Dendritic cell treated with granulocyte-macrophage colony-stimulating factor and Interleukin-4, amounts not matched to agents 40 ng/mL and 50 ng/mL, for 4 days (primary cell): ENCODE data around the gene STK39.
"Not testable (repeated sequence)": the region's sequence is repeated elsewhere in the genome, so short reads cannot be mapped to it uniquely, and the experiment has no call there.

ENCODE experiments used
- H3K27ac Mint-ChIP-seq: one replicate; pipeline ENCODE4 v1.8.0; 2022; ENCODE audit warnings: mild to moderate bottlenecking, mixed read lengths
- H3K27me3 Mint-ChIP-seq: one replicate; pipeline ENCODE4 v1.8.0; 2022; ENCODE audit warnings: mild to moderate bottlenecking, mixed read lengths
- H3K36me3 Mint-ChIP-seq: one replicate; pipeline ENCODE4 v1.8.0; 2022; ENCODE audit warnings: low read depth, mixed read lengths
- H3K4me1 Mint-ChIP-seq: one replicate; pipeline ENCODE4 v1.8.0; 2022; ENCODE audit warnings: low read depth, mixed read lengths
- H3K4me3 Mint-ChIP-seq: one replicate; pipeline ENCODE4 v1.8.0; 2022; ENCODE audit warnings: mild to moderate bottlenecking, moderate library complexity, mixed read lengths
- H3K9me3 Mint-ChIP-seq: one replicate; pipeline ENCODE4 v1.8.0; 2022; ENCODE audit warnings: mixed read lengths
- intact Hi-C: fragments of 100-400 bp; cut with micrococcal nuclease; formaldehyde crosslinking; loops from one replicate; pipeline ENCODE4 v1.15.0; 2022

The STK39 gene

GRCh38 chr2:168096158-168096557 is 151.2 kb downstream of the STK39 start:
- intact Hi-C loops = no loop called here

GRCh38 chr2:168091986-168092385 is 155.4 kb downstream of the STK39 start:
- intact Hi-C loops = no loop called here
- Mint-ChIP-seq H3K27ac (no peak overlapping the region), H3K4me3 (no peak overlapping the region), H3K4me1 (peaks cover 12% of the 10 kb centered on the region), H3K9me3 (no peaks in the 10 kb centered on the region), H3K27me3 (no peaks in the 10 kb centered on the region), H3K36me3 (no peaks in the 10 kb centered on the region)

More at GRCh38 chr2:168096158-168096557, 151.2 kb downstream of the STK39 start:
- peaks cover 5% of the 10 kb centered on the region for H3K36me3 Mint-ChIP-seq
- no peaks in the 10 kb centered on the region for H3K4me1 Mint-ChIP-seq
- H3K9me3 Mint-ChIP-seq = no peaks in the 10 kb centered on the region
- no peaks in the 10 kb centered on the region for H3K27me3 Mint-ChIP-seq
- H3K27ac Mint-ChIP-seq = no peak overlapping the region
- H3K4me3 Mint-ChIP-seq = no peak overlapping the region

GRCh38 chr2:168090366-168091135 is 156.8 kb downstream of the STK39 start:
- intact Hi-C loops = no loop called here
- H3K9me3 Mint-ChIP-seq = no peaks in the 10 kb centered on the region
- H3K36me3 Mint-ChIP-seq = no peaks in the 10 kb centered on the region
- H3K27me3 Mint-ChIP-seq = no peaks in the 10 kb centered on the region
- H3K27ac Mint-ChIP-seq = no peak overlapping the region
- H3K4me1 Mint-ChIP-seq = peaks cover 24% of the 10 kb centered on the region
- no peak overlapping the region for H3K4me3 Mint-ChIP-seq

- intact Hi-C loops = no loop called here
- Mint-ChIP-seq H3K9me3 (no peaks in the 10 kb centered on the region), H3K27me3 (no peaks in the 10 kb centered on the region), H3K36me3 (no peaks in the 10 kb centered on the region), H3K4me3 (no peak overlapping the region), H3K27ac (no peak overlapping the region), H3K4me1 (peaks cover 29% of the 10 kb centered on the region)
These were observed 158.2 kb downstream of the STK39 start for GRCh38 chr2:168089200-168089599.

- Mint-ChIP-seq H3K27ac (no peak overlapping the region), H3K27me3 (no peaks in the 10 kb centered on the region)
- intact Hi-C loops = no loop called here
These were observed 160.0 kb downstream of the STK39 start for GRCh38 chr2:168087401-168087800.

GRCh38 chr2:168086851-168087250 is 160.5 kb downstream of the STK39 start:
- Mint-ChIP-seq H3K36me3 (peaks cover 9% of the 10 kb centered on the region), H3K4me3 (no peak overlapping the region), H3K27ac (peak overlapping the region; percentile 41), H3K9me3 (peaks cover 13% of the 10 kb centered on the region), H3K27me3 (no peaks in the 10 kb centered on the region), H3K4me1 (peaks cover 29% of the 10 kb centered on the region)
- intact Hi-C loops = no loop called here

More at GRCh38 chr2:168087401-168087800, 160.0 kb downstream of the STK39 start:
- H3K9me3 Mint-ChIP-seq = peaks cover 7% of the 10 kb centered on the region
- peaks cover 29% of the 10 kb centered on the region for H3K4me1 Mint-ChIP-seq
- no peak overlapping the region for H3K4me3 Mint-ChIP-seq
- peaks cover 4% of the 10 kb centered on the region for H3K36me3 Mint-ChIP-seq

- H3K27me3 Mint-ChIP-seq = no peaks in the 10 kb centered on the region
- peaks cover 11% of the 10 kb centered on the region for H3K36me3 Mint-ChIP-seq
- H3K4me1 Mint-ChIP-seq = peaks cover 29% of the 10 kb centered on the region
- no peak overlapping the region for H3K4me3 Mint-ChIP-seq
- peaks cover 17% of the 10 kb centered on the region for H3K9me3 Mint-ChIP-seq
- H3K27ac Mint-ChIP-seq = peak overlapping the region; percentile 20
- intact Hi-C loops = no loop called here
These were observed 161.5 kb downstream of the STK39 start for GRCh38 chr2:168085801-168086361.

GRCh38 chr2:168084288-168084687 is 163.1 kb downstream of the STK39 start:
- no peak overlapping the region for H3K27ac Mint-ChIP-seq
- peaks cover 11% of the 10 kb centered on the region for H3K36me3 Mint-ChIP-seq
- no peaks in the 10 kb centered on the region for H3K27me3 Mint-ChIP-seq
- H3K4me3 Mint-ChIP-seq = no peak overlapping the region
- intact Hi-C loops = no loop called here
- peaks cover 17% of the 10 kb centered on the region for H3K9me3 Mint-ChIP-seq
- peaks cover 29% of the 10 kb centered on the region for H3K4me1 Mint-ChIP-seq

GRCh38 chr2:168081452-168081851 is 165.9 kb downstream of the STK39 start:
- Mint-ChIP-seq H3K9me3 (peaks cover 17% of the 10 kb centered on the region), H3K36me3 (peaks cover 11% of the 10 kb centered on the region), H3K4me1 (peaks cover 13% of the 10 kb centered on the region)
- H3K4me3 Mint-ChIP-seq, H3K27me3 Mint-ChIP-seq, H3K27ac Mint-ChIP-seq, intact Hi-C loops: not testable (repeated sequence)

GRCh38 chr2:168079236-168079635 is 168.2 kb downstream of the STK39 start:
- Mint-ChIP-seq H3K9me3 (peaks cover 17% of the 10 kb centered on the region), H3K4me3 (no peak overlapping the region), H3K27ac (no peak overlapping the region), H3K36me3 (peaks cover 18% of the 10 kb centered on the region), H3K27me3 (no peaks in the 10 kb centered on the region), H3K4me1 (peaks cover 4% of the 10 kb centered on the region)
- intact Hi-C loops = no loop called here

- H3K27ac Mint-ChIP-seq = no peak overlapping the region
- intact Hi-C loops = no loop called here
- peaks cover 4% of the 10 kb centered on the region for H3K4me1 Mint-ChIP-seq
- peaks cover 21% of the 10 kb centered on the region for H3K36me3 Mint-ChIP-seq
- H3K4me3 Mint-ChIP-seq = no peak overlapping the region
- H3K9me3 Mint-ChIP-seq = peaks cover 3% of the 10 kb centered on the region
- no peaks in the 10 kb centered on the region for H3K27me3 Mint-ChIP-seq
These were observed 170.7 kb downstream of the STK39 start for GRCh38 chr2:168076731-168077130.

- peaks cover 32% of the 10 kb centered on the region for H3K36me3 Mint-ChIP-seq
- H3K4me1 Mint-ChIP-seq = peaks cover 4% of the 10 kb centered on the region
- H3K27me3 Mint-ChIP-seq = no peaks in the 10 kb centered on the region
- intact Hi-C loops = no loop called here
- no peak overlapping the region for H3K27ac Mint-ChIP-seq
- H3K9me3 Mint-ChIP-seq = no peaks in the 10 kb centered on the region
- H3K4me3 Mint-ChIP-seq = no peak overlapping the region
These were observed 171.9 kb downstream of the STK39 start for GRCh38 chr2:168075446-168075845.

GRCh38 chr2:168072626-168073303 is 174.6 kb downstream of the STK39 start:
- Mint-ChIP-seq H3K27me3 (no peaks in the 10 kb centered on the region), H3K9me3 (no peaks in the 10 kb centered on the region), H3K4me1 (peaks cover 4% of the 10 kb centered on the region), H3K27ac (no peak overlapping the region), H3K36me3 (peaks cover 32% of the 10 kb centered on the region), H3K4me3 (no peak overlapping the region)
- intact Hi-C loops = no loop called here
